ENCODE measurements around the gene LLGL2. TPM values are rescaled to one million over a fixed set of nuclear protein-coding genes. Genes with fewer than 3 reads are reported as not detected.

The LLGL2 gene
- total RNA-seq, 2 experiments from 2014 or later = 15.6 to 17.1 TPM

GRCh38 chr17:75549246-75550138 is 24.0 kb downstream of the LLGL2 start:
- Mint-ChIP-seq H3K9me3 (no peaks in the 10 kb centered on the region), H3K27ac (no peak overlapping the region), H3K4me1 (ENCODE audit: low read depth) (no peaks in the 10 kb centered on the region), H3K27me3 (no peaks in the 10 kb centered on the region), H3K4me3 (no peak overlapping the region), H3K36me3 (no peaks in the 10 kb centered on the region)
- no peak for DNase-seq
- CTCF ChIA-PET = interaction anchor here (0.9 kb wide), 1 partner anchor 199 kb away, joined by 3 read pairs; no protein-coding TSS in a partner anchor
- intact Hi-C loops (cut with micrococcal nuclease) = no loop called here
- POLR2A ChIA-PET = no interaction called here

GRCh38 chr17:75550139-75550465 is 24.6 kb downstream of the LLGL2 start:
- intact Hi-C loops (cut with micrococcal nuclease) = no loop called here
- Mint-ChIP-seq H3K4me1 (ENCODE audit: low read depth) (no peaks in the 10 kb centered on the region), H3K27me3 (no peaks in the 10 kb centered on the region), H3K9me3 (no peaks in the 10 kb centered on the region), H3K4me3 (no peak overlapping the region), H3K27ac (no peak overlapping the region), H3K36me3 (no peaks in the 10 kb centered on the region)
- POLR2A ChIA-PET = interaction anchor here (0.6 kb wide), 1 partner anchor 128 kb away, joined by 5 read pairs; no protein-coding TSS in a partner anchor
- no peak for DNase-seq
- CTCF ChIA-PET = interaction anchor here (0.9 kb wide), 1 partner anchor 198 kb away, joined by 3 read pairs; no protein-coding TSS in a partner anchor

GRCh38 chr17:75551266-75551665 is 25.8 kb downstream of the LLGL2 start:
- H3K4me1 Mint-ChIP-seq (ENCODE audit: low read depth) = no peaks in the 10 kb centered on the region
- POLR2A ChIA-PET = no interaction called here
- CTCF ChIA-PET = interaction anchor here (0.6 to 0.9 kb wide), 2 partner anchors 82 kb away, joined by 3 read pairs; partner anchors contain the start of gene SMIM5
- H3K36me3 Mint-ChIP-seq = no peaks in the 10 kb centered on the region
- H3K4me3 Mint-ChIP-seq = no peak overlapping the region
- no peaks in the 10 kb centered on the region for H3K9me3 Mint-ChIP-seq
- no peak for DNase-seq
- H3K27me3 Mint-ChIP-seq = no peaks in the 10 kb centered on the region
- no peak overlapping the region for H3K27ac Mint-ChIP-seq
- intact Hi-C loops (cut with micrococcal nuclease) = no loop called here

GRCh38 chr17:75552425-75553294 is 27.2 kb downstream of the LLGL2 start:
- Mint-ChIP-seq H3K4me3 (no peak overlapping the region), H3K4me1 (ENCODE audit: low read depth) (no peaks in the 10 kb centered on the region), H3K9me3 (no peaks in the 10 kb centered on the region), H3K36me3 (no peaks in the 10 kb centered on the region), H3K27me3 (no peaks in the 10 kb centered on the region), H3K27ac (no peak overlapping the region)
- intact Hi-C loops (cut with micrococcal nuclease) = no loop called here
- no peak for DNase-seq
- POLR2A ChIA-PET = no interaction called here
- CTCF ChIA-PET = interaction anchor here (0.9 to 1.7 kb wide), 2 partner anchors 49 to 81 kb away, joined by 3 to 6 read pairs; partner anchors contain the start of gene SMIM5

GRCh38 chr17:75553295-75554110 is 28.0 kb downstream of the LLGL2 start:
- H3K27me3 Mint-ChIP-seq = no peaks in the 10 kb centered on the region

GRCh38 chr17:75555679-75556153 is 30.2 kb downstream of the LLGL2 start:
- H3K27ac Mint-ChIP-seq = no peak overlapping the region

More at GRCh38 chr17:75553295-75554110, 28.0 kb downstream of the LLGL2 start:
- POLR2A ChIA-PET = no interaction called here
- no peaks in the 10 kb centered on the region for H3K4me1 Mint-ChIP-seq (ENCODE audit: low read depth)
- no peak overlapping the region for H3K4me3 Mint-ChIP-seq
- H3K27ac Mint-ChIP-seq = no peak overlapping the region
- DNase-seq = no peak
- intact Hi-C loops (cut with micrococcal nuclease) = no loop called here
- no peaks in the 10 kb centered on the region for H3K9me3 Mint-ChIP-seq
- no peaks in the 10 kb centered on the region for H3K36me3 Mint-ChIP-seq
- CTCF ChIA-PET = interaction anchor here (0.7 to 1.7 kb wide), 2 partner anchors 35 to 48 kb away, joined by 3 to 6 read pairs; no protein-coding TSS in a partner anchor

GRCh38 chr17:75557075-75557851 is 31.8 kb downstream of the LLGL2 start:
- POLR2A ChIA-PET = no interaction called here
- no peak overlapping the region for H3K4me3 Mint-ChIP-seq
- no peaks in the 10 kb centered on the region for H3K9me3 Mint-ChIP-seq
- no peaks in the 10 kb centered on the region for H3K4me1 Mint-ChIP-seq (ENCODE audit: low read depth)
- intact Hi-C loops (cut with micrococcal nuclease) = no loop called here
- CTCF ChIA-PET = no interaction called here
- H3K27me3 Mint-ChIP-seq = no peaks in the 10 kb centered on the region
- no peak for DNase-seq
- H3K36me3 Mint-ChIP-seq = no peaks in the 10 kb centered on the region
- H3K27ac Mint-ChIP-seq = no peak overlapping the region

More at GRCh38 chr17:75555679-75556153, 30.2 kb downstream of the LLGL2 start:
- intact Hi-C loops (cut with micrococcal nuclease) = no loop called here
- DNase-seq = no peak
- H3K36me3 Mint-ChIP-seq = no peaks in the 10 kb centered on the region
- CTCF ChIA-PET = no interaction called here
- H3K4me3 Mint-ChIP-seq = no peak overlapping the region
- no peaks in the 10 kb centered on the region for H3K27me3 Mint-ChIP-seq
- POLR2A ChIA-PET = no interaction called here
- no peaks in the 10 kb centered on the region for H3K4me1 Mint-ChIP-seq (ENCODE audit: low read depth)
- H3K9me3 Mint-ChIP-seq = no peaks in the 10 kb centered on the region

- Mint-ChIP-seq H3K9me3 (no peaks in the 10 kb centered on the region), H3K27me3 (no peaks in the 10 kb centered on the region), H3K4me3 (no peak overlapping the region), H3K4me1 (ENCODE audit: low read depth) (no peaks in the 10 kb centered on the region), H3K36me3 (no peaks in the 10 kb centered on the region), H3K27ac (no peak overlapping the region)
- no peak for DNase-seq
- CTCF ChIA-PET = no interaction called here
- POLR2A ChIA-PET = no interaction called here
- intact Hi-C loops (cut with micrococcal nuclease) = no loop called here
Observed at GRCh38 chr17:75557852-75558665, 32.6 kb downstream of the LLGL2 start.

GRCh38 chr17:75558666-75559530 is 33.4 kb downstream of the LLGL2 start:
- POLR2A ChIA-PET = no interaction called here
- CTCF ChIA-PET = no interaction called here
- no peaks in the 10 kb centered on the region for H3K4me1 Mint-ChIP-seq (ENCODE audit: low read depth)
- H3K4me3 Mint-ChIP-seq = no peak overlapping the region
- intact Hi-C loops (cut with micrococcal nuclease) = no loop called here
- H3K36me3 Mint-ChIP-seq = no peaks in the 10 kb centered on the region
- DNase-seq = no peak
- no peak overlapping the region for H3K27ac Mint-ChIP-seq
- H3K9me3 Mint-ChIP-seq = no peaks in the 10 kb centered on the region
- H3K27me3 Mint-ChIP-seq = no peaks in the 10 kb centered on the region

GRCh38 chr17:75559958-75560533 is 34.5 kb downstream of the LLGL2 start:
- ChIA-PET POLR2A (no interaction called here), CTCF (interaction anchor here (0.6 kb wide), 1 partner anchor 40 kb away, joined by 3 read pairs; no protein-coding TSS in a partner anchor)

More at GRCh38 chr17:75559958-75560533, 34.5 kb downstream of the LLGL2 start:
- no peak for DNase-seq
- no peak overlapping the region for H3K4me3 Mint-ChIP-seq
- intact Hi-C loops (cut with micrococcal nuclease) = no loop called here
- no peaks in the 10 kb centered on the region for H3K4me1 Mint-ChIP-seq (ENCODE audit: low read depth)
- H3K27ac Mint-ChIP-seq = no peak overlapping the region
- no peaks in the 10 kb centered on the region for H3K36me3 Mint-ChIP-seq
- H3K9me3 Mint-ChIP-seq = no peaks in the 10 kb centered on the region
- no peaks in the 10 kb centered on the region for H3K27me3 Mint-ChIP-seq

Data from activated CD4-positive, alpha-beta memory T cell treated with anti-CD3 and anti-CD28 coated beads for 36 hours (primary cell).